H9 (cell line): ENCODE measurements around the gene RNF113B. TPM values are rescaled to one million over a fixed set of nuclear protein-coding genes. Genes with fewer than 3 reads are reported as not detected.

Source experiments
- DNase-seq: peaks from one replicate; pipeline ENCODE4 v3.0.0-alpha.2; 2017
- H2AFZ ChIP-seq: one replicate; pipeline ENCODE4 v1.6.1; 2013; ENCODE audit warnings: mild to moderate bottlenecking, low read length, control low read depth, moderate library complexity
- H2AK5ac ChIP-seq: 2 replicates; pipeline ENCODE4 v1.6.1; 2013; ENCODE audit warnings: low read length, control low read depth, mixed read lengths; ENCODE audit not compliant: insufficient read length
- H2BK120ac ChIP-seq: one replicate; pipeline ENCODE4 v1.6.1; 2013; ENCODE audit warnings: low read depth, mild to moderate bottlenecking, low read length, control low read depth, inconsistent platforms; ENCODE audit not compliant: poor library complexity, severe bottlenecking
- H2BK12ac ChIP-seq: 2 replicates; pipeline ENCODE4 v1.6.1; 2013; ENCODE audit warnings: low read length, control low read depth, mixed read lengths, low read depth; ENCODE audit not compliant: insufficient read length
- H2BK15ac ChIP-seq: 2 replicates; pipeline ENCODE4 v1.6.1; 2013; ENCODE audit warnings: low read depth, low read length, control low read depth
- H2BK20ac ChIP-seq: one replicate; pipeline ENCODE4 v1.6.1; 2013; ENCODE audit warnings: low read depth, mild to moderate bottlenecking, low read length, control low read depth, inconsistent platforms; ENCODE audit not compliant: poor library complexity, severe bottlenecking
- H2BK5ac ChIP-seq: 2 replicates; pipeline ENCODE4 v1.6.1; 2013; ENCODE audit warnings: low read length, control low read depth, mixed read lengths; ENCODE audit not compliant: insufficient read length
- H3K14ac ChIP-seq: 2 replicates; pipeline ENCODE4 v1.6.1; 2013; ENCODE audit warnings: low read length, control low read depth; ENCODE audit not compliant: insufficient read depth
- H3K18ac ChIP-seq: 2 replicates; pipeline ENCODE4 v1.6.1; 2013; ENCODE audit warnings: low read depth, mild to moderate bottlenecking, mixed read lengths, low read length, control low read depth; ENCODE audit not compliant: insufficient read length
- H3K23ac ChIP-seq: 2 replicates; pipeline ENCODE4 v1.6.1; 2013; ENCODE audit warnings: low read length, control low read depth, mixed read lengths, low read depth; ENCODE audit not compliant: insufficient read length
- H3K23me2 ChIP-seq: 2 replicates; pipeline ENCODE4 v1.6.1; 2013; ENCODE audit warnings: low read depth, mild to moderate bottlenecking, mixed read lengths, low read length, control low read depth; ENCODE audit not compliant: insufficient read length, poor library complexity, severe bottlenecking
- H3K27ac ChIP-seq: 2 replicates; pipeline ENCODE4 v1.5.1; 2013; ENCODE audit warnings: low read length, control low read depth, mixed read lengths, low read depth; ENCODE audit not compliant: insufficient read length
- H3K27me3 ChIP-seq: 2 replicates; pipeline ENCODE4 v1.6.1; 2013; ENCODE audit warnings: low read length, control low read depth, inconsistent platforms; ENCODE audit not compliant: insufficient read depth
- H3K4ac ChIP-seq: 2 replicates; pipeline ENCODE4 v1.6.1; 2013; ENCODE audit warnings: low read depth, mild to moderate bottlenecking, control low read depth, inconsistent platforms, low read length, moderate library complexity
- H3K4me1 ChIP-seq: 2 replicates; pipeline ENCODE4 v1.6.1; 2013; ENCODE audit warnings: low read length, control low read depth, inconsistent platforms; ENCODE audit not compliant: insufficient read depth
- H3K4me2 ChIP-seq: 2 replicates; pipeline ENCODE4 v1.6.1; 2013; ENCODE audit warnings: low read length, control low read depth, mixed read lengths; ENCODE audit not compliant: insufficient read length, insufficient read depth
- H3K56ac ChIP-seq: 2 replicates; pipeline ENCODE4 v1.6.1; 2013; ENCODE audit warnings: low read depth, mild to moderate bottlenecking, mixed read lengths, low read length, control low read depth; ENCODE audit not compliant: insufficient read length
- H3K79me1 ChIP-seq: 2 replicates; pipeline ENCODE4 v1.6.1; 2013; ENCODE audit warnings: low read depth, mild to moderate bottlenecking, moderate library complexity, low read length, control low read depth, inconsistent platforms; ENCODE audit not compliant: insufficient read depth, poor library complexity, severe bottlenecking
- H3K79me2 ChIP-seq: 2 replicates; pipeline ENCODE4 v1.6.1; 2013; ENCODE audit warnings: low read length, control low read depth, inconsistent platforms; ENCODE audit not compliant: insufficient read depth
- H3K9ac ChIP-seq: 2 replicates; pipeline ENCODE4 v1.6.1; 2013; ENCODE audit warnings: low read length, control low read depth, mixed read lengths; ENCODE audit not compliant: insufficient read length; ENCODE audit errors: extremely low read depth
- H3K9me3 ChIP-seq: one replicate; pipeline ENCODE4 v1.6.1; 2013; ENCODE audit warnings: low read depth, low read length, inconsistent platforms; ENCODE audit not compliant: control insufficient read depth
- H3T11ph ChIP-seq: one replicate; pipeline ENCODE4 v1.6.1; 2013; ENCODE audit warnings: mild to moderate bottlenecking, low read length, control low read depth, inconsistent platforms
- H4K20me1 ChIP-seq: one replicate; pipeline ENCODE4 v1.6.1; 2013; ENCODE audit not compliant: control insufficient read depth, insufficient read length, insufficient read depth
- H4K5ac ChIP-seq: 2 replicates; pipeline ENCODE4 v1.6.1; 2013; ENCODE audit warnings: low read depth, mild to moderate bottlenecking, mixed read lengths, low read length, control low read depth; ENCODE audit not compliant: insufficient read length
- H4K8ac ChIP-seq: replicated peaks from 2 replicates; pipeline ENCODE4 v1.6.1; 2013; ENCODE audit warnings: low read length, control low read depth, mixed read lengths, low read depth; ENCODE audit not compliant: insufficient read length
- H4K91ac ChIP-seq: 2 replicates; pipeline ENCODE4 v1.6.1; 2013; ENCODE audit warnings: low read depth, mild to moderate bottlenecking, moderate library complexity, mixed read lengths, low read length, control low read depth; ENCODE audit not compliant: insufficient read length
- H3K27ac Mint-ChIP-seq, 3 experiments: 2 replicates in 2 of 3; 3 replicates in 1 of 3; pipeline ENCODE4 v1.8.0; 2020 to 2021; ENCODE audit warnings: mixed read lengths in 3 of 3, mild to moderate bottlenecking in 1 of 3, moderate library complexity in 1 of 3
- H3K27me3 Mint-ChIP-seq: 2 replicates; pipeline ENCODE4 v1.8.0; 2021; ENCODE audit warnings: low read depth, mild to moderate bottlenecking, moderate library complexity, mixed read lengths
- H3K36me3 Mint-ChIP-seq, 3 experiments: 2 replicates in 2 of 3; 3 replicates in 1 of 3; pipeline ENCODE4 v1.8.0; 2020 to 2021; ENCODE audit warnings: low read depth in 3 of 3, mixed read lengths in 3 of 3; ENCODE audit not compliant: insufficient read depth in 1 of 3
- H3K4me1 Mint-ChIP-seq, 2 experiments: 2 replicates each; pipeline ENCODE4 v1.8.0; 2020; ENCODE audit warnings: mixed read lengths in 2 of 2
- H3K4me3 Mint-ChIP-seq, 2 experiments: 2 replicates in 1 of 2; 3 replicates in 1 of 2; pipeline ENCODE4 v1.8.0; 2020 to 2021; ENCODE audit warnings: mild to moderate bottlenecking in 2 of 2, mixed read lengths in 2 of 2, moderate library complexity in 1 of 2
- H3K9me3 Mint-ChIP-seq, 2 experiments: 2 replicates in 1 of 2; 3 replicates in 1 of 2; pipeline ENCODE4 v1.8.0; 2020; ENCODE audit warnings: mild to moderate bottlenecking in 2 of 2, mixed read lengths in 2 of 2, moderate library complexity in 1 of 2
- WGBS: extraction: QIAGEN DNeasy Blood & Tissue Kit; methylation state at CpG from one replicate; pipeline ENCODE4 v1.1.7; 2013; ENCODE audit warnings: missing lambda C conversion rate, low lambda C conversion rate, mixed read lengths; ENCODE audit not compliant: insufficient read length; ENCODE audit errors: extremely low coverage; 5-methylcytosine and 5-hydroxymethylcytosine counted together
- total RNA-seq: library from RNA; stranded (reverse); gene quantifications from 2 replicates; pipeline ENCODE4 v1.2.1, GENCODE V29; 2021
- TF ChIP-seq, protein P1 (sequence below): fragments of 200-600 bp; sonication (generic); conservative IDR thresholded peaks from 3 replicates; pipeline ENCODE4 v1.8.0; 2021; ENCODE audit warnings: antibody characterized with exemption, mild to moderate bottlenecking

Gene RNF113B
- total RNA-seq, 1 experiment from 2014 or later = not detected

DNA sequence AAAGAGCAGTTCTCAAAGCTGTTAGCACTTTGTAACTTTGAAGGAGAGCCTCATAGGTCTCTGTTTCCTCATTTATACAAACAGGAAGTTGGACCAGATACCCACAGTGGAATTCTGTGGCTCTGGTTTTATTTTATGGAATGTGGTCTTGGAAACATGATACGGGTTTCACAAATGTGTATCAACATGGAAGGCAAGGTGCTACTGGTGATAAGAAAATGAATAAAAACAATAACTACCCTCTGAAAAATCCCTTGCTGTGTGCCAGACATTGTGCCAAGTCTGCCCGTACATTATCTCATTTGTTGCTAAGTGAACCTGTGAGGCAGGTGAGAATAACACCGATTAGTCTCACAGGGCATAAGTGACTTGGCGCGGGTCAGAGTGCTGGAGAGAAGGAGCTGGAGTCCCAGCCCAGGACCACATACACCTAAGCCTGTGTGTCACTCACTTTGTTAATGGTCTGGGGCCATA lies 45.0 kb upstream of the RNF113B start:
- no peaks in the 10 kb centered on the region for H3K9me3 Mint-ChIP-seq
- TF ChIP-seq, protein P1, sequence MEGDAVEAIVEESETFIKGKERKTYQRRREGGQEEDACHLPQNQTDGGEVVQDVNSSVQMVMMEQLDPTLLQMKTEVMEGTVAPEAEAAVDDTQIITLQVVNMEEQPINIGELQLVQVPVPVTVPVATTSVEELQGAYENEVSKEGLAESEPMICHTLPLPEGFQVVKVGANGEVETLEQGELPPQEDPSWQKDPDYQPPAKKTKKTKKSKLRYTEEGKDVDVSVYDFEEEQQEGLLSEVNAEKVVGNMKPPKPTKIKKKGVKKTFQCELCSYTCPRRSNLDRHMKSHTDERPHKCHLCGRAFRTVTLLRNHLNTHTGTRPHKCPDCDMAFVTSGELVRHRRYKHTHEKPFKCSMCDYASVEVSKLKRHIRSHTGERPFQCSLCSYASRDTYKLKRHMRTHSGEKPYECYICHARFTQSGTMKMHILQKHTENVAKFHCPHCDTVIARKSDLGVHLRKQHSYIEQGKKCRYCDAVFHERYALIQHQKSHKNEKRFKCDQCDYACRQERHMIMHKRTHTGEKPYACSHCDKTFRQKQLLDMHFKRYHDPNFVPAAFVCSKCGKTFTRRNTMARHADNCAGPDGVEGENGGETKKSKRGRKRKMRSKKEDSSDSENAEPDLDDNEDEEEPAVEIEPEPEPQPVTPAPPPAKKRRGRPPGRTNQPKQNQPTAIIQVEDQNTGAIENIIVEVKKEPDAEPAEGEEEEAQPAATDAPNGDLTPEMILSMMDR = no peak
- Histone ChIP-seq H2AFZ (no peak overlapping the region), H3K56ac (no peak overlapping the region), H2BK20ac (no peak overlapping the region), H3K18ac (no peak overlapping the region), H2BK120ac (no peak overlapping the region), H3K79me1 (peaks cover 2% of the 10 kb centered on the region), H3K23ac (no peak overlapping the region), H2BK5ac (no peak overlapping the region), H3K9me3 (no peaks in the 10 kb centered on the region), H2BK15ac (no peak overlapping the region), H4K20me1 (no peaks in the 10 kb centered on the region), H3K27ac (no peak overlapping the region), H4K91ac (no peak overlapping the region), H3K9ac (no peak overlapping the region), H3K4me1 (no peaks in the 10 kb centered on the region), H2AK5ac (no peak overlapping the region), H3K23me2 (no peaks in the 10 kb centered on the region), H3K27me3 (no peaks in the 10 kb centered on the region), H3K4me2 (no peak overlapping the region), H4K8ac (no peak overlapping the region), H3K79me2 (no peaks in the 10 kb centered on the region; the same call in 1 of the 2 replicates), H4K5ac (no peak overlapping the region), H2BK12ac (no peak overlapping the region), H3K14ac (no peak overlapping the region), H3T11ph (no peak overlapping the region), H3K4ac (no peak overlapping the region)
- peak overlapping the region in 1 of 3 experiments; percentile 4; a peak in 2 of 7 replicates for H3K27ac Mint-ChIP-seq
- no peaks in the 10 kb centered on the region for H3K27me3 Mint-ChIP-seq
- H3K4me3 Mint-ChIP-seq = no peak overlapping the region
- no CpG with 5 or more reads among the region's 5 CpGs for WGBS
- DNase-seq = no peak
- H3K4me1 Mint-ChIP-seq = peaks cover 16% of the 10 kb centered on the region in 2 experiments
- H3K36me3 Mint-ChIP-seq = peaks cover 15 to 25% (median 20%) of the 10 kb centered on the region in 3 experiments; a peak in 6 of 7 replicates
